GM18520 (cell line): ENCODE data around the gene SDHA.
"Not testable (repeated sequence)": the region's sequence is repeated elsewhere in the genome, so short reads cannot be mapped to it uniquely, and the experiment has no call there.

Experiments used
- ATAC-seq: cut with Tn5 transposase; IDR thresholded peaks from one replicate; pipeline ENCODE4 v1.9.1; 2021; ENCODE audit not compliant: unreplicated experiment

The SDHA gene

GRCh38 chr5:296954-297353 lies 78.8 kb downstream of the SDHA start:
- ATAC-seq, result not testable (repeated sequence)

- ATAC-seq, result not testable (repeated sequence)
These were observed 79.3 kb downstream of the SDHA start for GRCh38 chr5:297448-297847.

- not testable (repeated sequence) for ATAC-seq
These were observed 80.0 kb downstream of the SDHA start for GRCh38 chr5:297991-298736.

GRCh38 chr5:298737-299125 lies 80.6 kb downstream of the SDHA start:
- ATAC-seq, result no peak

- not testable (repeated sequence) for ATAC-seq
These were observed 81.8 kb downstream of the SDHA start for GRCh38 chr5:299921-300320.

GRCh38 chr5:300691-301435 lies 82.7 kb downstream of the SDHA start:
- not testable (repeated sequence) for ATAC-seq

- ATAC-seq, result not testable (repeated sequence)
These were observed 84.3 kb downstream of the SDHA start for GRCh38 chr5:302416-302815.

GRCh38 chr5:302966-303365 lies 84.8 kb downstream of the SDHA start:
- ATAC-seq, result no peak

GRCh38 chr5:303741-304140 lies 85.6 kb downstream of the SDHA start:
- not testable (repeated sequence) for ATAC-seq

GRCh38 chr5:305050-305449 lies 86.9 kb downstream of the SDHA start:
- ATAC-seq, result no peak

GRCh38 chr5:305459-305858 lies 87.3 kb downstream of the SDHA start:
- ATAC-seq, result no peak

- no peak for ATAC-seq
These were observed 88.1 kb downstream of the SDHA start for GRCh38 chr5:306011-306805.
